Measurements from ENCODE around the gene DENND6B. TPM values are rescaled to one million over a fixed set of nuclear protein-coding genes. Genes with fewer than 3 reads are reported as not detected.
A peak's percentile ranks its signal among the peaks of the same experiment; 100 is the strongest.

The DENND6B gene
- total and polyA plus RNA-seq, 2 of the 13 experiments (the other 11 are each of a cell fraction or from before 2014, with no cell fraction given) = 0.95 to 3.8 TPM

GRCh38 chr22:50314455-50315288 lies 12.1 kb downstream of the DENND6B start (continued):
- TF ChIP-seq, protein P1, sequence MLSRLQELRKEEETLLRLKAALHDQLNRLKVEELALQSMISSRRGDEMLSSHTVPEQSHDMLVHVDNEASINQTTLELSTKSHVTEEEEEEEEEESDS (CRISPR knock-in tag; IDR thresholded peaks at IDR 0.05; ENCODE audit: borderline replicate concordance) = no peak
- TF ChIP-seq PHF5A (CRISPR knock-in tag; IDR thresholded peaks at IDR 0.05; ENCODE audit: low read depth, unreplicated experiment) (no peak), FIP1L1 (IDR thresholded peaks at IDR 0.05; ENCODE audit: borderline replicate concordance, insufficient read depth, low read depth, low read length) (no peak), SNAPC4 (CRISPR knock-in tag; IDR thresholded peaks at IDR 0.05) (no peak), ZNF292 (CRISPR knock-in tag; IDR thresholded peaks at IDR 0.05; ENCODE audit: borderline replicate concordance, low read depth) (0 out of 2 replicates have a peak, but pooled peaks have one; percentile 24), ZBTB42 (CRISPR knock-in tag; IDR thresholded peaks at IDR 0.05) (no peak), ZNF513 (CRISPR knock-in tag; conservative IDR thresholded peaks at IDR 0.05) (no peak), GATA4 (IDR thresholded peaks at IDR 0.05; ENCODE audit: borderline replicate concordance, low read depth) (no peak), ATM (IDR thresholded peaks at IDR 0.05; ENCODE audit: borderline replicate concordance) (no peak), CHD4 (IDR thresholded peaks at IDR 0.05; ENCODE audit: borderline replicate concordance, low read length) (no peak), MTF1 (CRISPR knock-in tag; IDR thresholded peaks at IDR 0.05) (no peak), ZNF543 (CRISPR knock-in tag; IDR thresholded peaks at IDR 0.05) (no peak), ZNF333 (CRISPR knock-in tag; IDR thresholded peaks at IDR 0.05; ENCODE audit: borderline replicate concordance) (peak; percentile 47; the same call in 1 of the 2 replicates), ZNF781 (CRISPR knock-in tag; IDR thresholded peaks at IDR 0.05; ENCODE audit: borderline replicate concordance, not compliant biosample characterization) (no peak), ZBTB33 (CRISPR knock-in tag; IDR thresholded peaks at IDR 0.05) (no peak)
- TF ChIP-seq, protein P2, sequence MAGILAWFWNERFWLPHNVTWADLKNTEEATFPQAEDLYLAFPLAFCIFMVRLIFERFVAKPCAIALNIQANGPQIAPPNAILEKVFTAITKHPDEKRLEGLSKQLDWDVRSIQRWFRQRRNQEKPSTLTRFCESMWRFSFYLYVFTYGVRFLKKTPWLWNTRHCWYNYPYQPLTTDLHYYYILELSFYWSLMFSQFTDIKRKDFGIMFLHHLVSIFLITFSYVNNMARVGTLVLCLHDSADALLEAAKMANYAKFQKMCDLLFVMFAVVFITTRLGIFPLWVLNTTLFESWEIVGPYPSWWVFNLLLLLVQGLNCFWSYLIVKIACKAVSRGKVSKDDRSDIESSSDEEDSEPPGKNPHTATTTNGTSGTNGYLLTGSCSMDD (CRISPR knock-in tag; IDR thresholded peaks at IDR 0.05) = no peak

All from HepG2 (cell line).